GM21528 (cell line): ENCODE results near the gene PAWR.
"Not testable (repeated sequence)": the region's sequence is repeated elsewhere in the genome, so short reads cannot be mapped to it uniquely, and the experiment has no call there.

Experiments used
- ATAC-seq: cut with Tn5 transposase; IDR thresholded peaks from one replicate; pipeline ENCODE4 v1.9.1; 2021; ENCODE audit warnings: mild to moderate bottlenecking, moderate library complexity; ENCODE audit not compliant: unreplicated experiment, low FRiP score

The PAWR gene

GRCh38 chr12:79597910-79598309, 92.9 kb downstream of the PAWR start:
- no peak for ATAC-seq

- ATAC-seq = no peak
These were observed 93.9 kb downstream of the PAWR start for GRCh38 chr12:79596719-79597350.

- no peak for ATAC-seq
These were observed 95.5 kb downstream of the PAWR start for GRCh38 chr12:79595273-79595672.

GRCh38 chr12:79592865-79593264, 97.9 kb downstream of the PAWR start:
- ATAC-seq = no peak

GRCh38 chr12:79591988-79592387, 98.8 kb downstream of the PAWR start:
- no peak for ATAC-seq

GRCh38 chr12:79590751-79591150, 100.0 kb downstream of the PAWR start:
- ATAC-seq = no peak

- ATAC-seq = no peak
These were observed 103.4 kb downstream of the PAWR start for GRCh38 chr12:79587368-79587767.

GRCh38 chr12:79585147-79585546, 105.6 kb downstream of the PAWR start:
- ATAC-seq = no peak

GRCh38 chr12:79573820-79574219, 116.9 kb downstream of the PAWR start:
- no peak for ATAC-seq

- no peak for ATAC-seq
These were observed 121.1 kb downstream of the PAWR start for GRCh38 chr12:79569679-79570078.

GRCh38 chr12:79567175-79567563, 123.6 kb downstream of the PAWR start:
- no peak for ATAC-seq

- no peak for ATAC-seq
These were observed 124.2 kb downstream of the PAWR start for GRCh38 chr12:79566452-79567174.

- ATAC-seq = not testable (repeated sequence)
These were observed 125.9 kb downstream of the PAWR start for GRCh38 chr12:79564727-79565350.

- ATAC-seq = no peak
These were observed 127.6 kb downstream of the PAWR start for GRCh38 chr12:79563021-79563740.

- no peak for ATAC-seq
These were observed 129.2 kb downstream of the PAWR start for GRCh38 chr12:79561401-79562132.

GRCh38 chr12:79560225-79560889, 130.4 kb downstream of the PAWR start:
- no peak for ATAC-seq

- no peak for ATAC-seq
These were observed 131.2 kb downstream of the PAWR start for GRCh38 chr12:79559591-79559990.

GRCh38 chr12:79558924-79559469, 131.8 kb downstream of the PAWR start:
- ATAC-seq = no peak

GRCh38 chr12:79557690-79558315, 133.0 kb downstream of the PAWR start:
- no peak for ATAC-seq
